Measurements from ENCODE around the gene CALN1.

DNA sequence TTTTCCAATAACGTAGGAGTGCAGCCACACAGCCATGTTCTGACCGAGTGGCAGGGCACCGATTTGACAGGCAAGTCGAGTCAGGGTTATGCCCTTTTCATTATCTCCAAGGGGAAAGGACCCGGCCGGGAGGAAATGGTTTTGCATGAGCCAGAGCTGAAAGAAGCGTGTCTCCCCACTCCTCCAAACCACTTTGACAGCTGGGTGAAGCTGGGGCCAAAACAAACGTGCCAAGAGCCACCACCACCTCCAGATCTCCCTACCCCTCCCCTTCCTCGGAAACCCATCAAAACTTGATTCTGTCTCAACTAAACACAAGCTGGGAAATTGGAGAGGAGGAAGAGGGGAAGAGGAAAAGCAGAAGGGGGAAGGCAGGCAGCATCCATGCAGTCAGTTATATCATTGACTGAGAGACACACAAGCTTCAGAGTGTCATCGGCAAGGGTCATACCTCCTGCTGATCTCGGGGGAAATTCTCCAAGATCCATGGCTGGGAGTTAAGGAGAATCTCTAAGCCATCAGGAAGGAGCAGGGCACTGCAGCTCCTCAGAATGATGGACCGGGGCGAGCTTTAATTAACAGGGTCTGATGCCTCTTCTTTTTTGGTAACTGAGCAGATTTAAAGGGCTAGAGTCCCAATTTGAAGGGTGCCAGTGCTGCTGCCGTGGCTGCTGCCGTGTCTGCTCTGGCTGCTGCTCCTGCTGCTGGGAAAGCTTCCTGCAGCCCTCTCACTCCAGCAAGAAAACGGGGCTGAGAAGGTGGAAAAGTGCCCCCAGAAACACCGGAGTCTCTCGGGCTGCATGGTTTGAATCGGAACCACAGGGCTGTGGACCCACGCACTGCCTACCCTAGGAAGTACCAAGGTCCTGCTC, 34.7 kb upstream of the CALN1 start:
- TF ChIP-seq FOXP2 (optimal IDR thresholded peaks at IDR 0.05; ENCODE audit: borderline replicate concordance, extremely low read depth, extremely low read length, insufficient read depth) (no peak), TAF1 (IDR thresholded peaks at IDR 0.05; ENCODE audit: borderline replicate concordance, insufficient read depth, low read length) (no peak), POLR2AphosphoS5 (IDR thresholded peaks at IDR 0.05; ENCODE audit: low read depth, low read length) (no peak)
